Fibroblast of peridontal ligament (primary cell): Measurements from ENCODE around the gene ARFGEF3.
"Not testable (repeated sequence)": the region's sequence is repeated elsewhere in the genome, so short reads cannot be mapped to it uniquely, and the experiment has no call there.

ENCODE experiments used
- DNase-seq: peaks from one replicate; pipeline ENCODE4 v3.0.0-alpha.2; 2010; ENCODE audit errors: extremely low read depth

Gene ARFGEF3

DNA sequence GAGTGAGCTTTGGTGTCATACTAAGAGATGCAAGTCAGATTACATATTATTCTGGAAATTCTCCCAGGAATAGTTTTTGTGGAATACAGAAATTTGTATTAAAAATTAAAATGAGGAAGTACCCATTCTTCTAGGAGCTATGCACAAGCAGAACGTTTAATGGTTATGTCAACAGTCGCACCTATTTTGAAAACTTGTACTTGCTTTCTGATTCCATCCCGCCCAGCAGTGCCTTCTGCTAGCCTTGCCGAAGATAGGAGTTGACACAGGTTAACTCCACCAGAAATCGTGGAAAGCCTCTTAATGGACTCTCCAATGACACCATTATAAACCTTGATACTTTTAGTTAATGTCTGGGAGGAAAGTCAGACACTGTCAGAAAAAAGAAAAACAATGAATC lies 49.9 kb downstream of the ARFGEF3 start:
- no peak for DNase-seq

DNA sequence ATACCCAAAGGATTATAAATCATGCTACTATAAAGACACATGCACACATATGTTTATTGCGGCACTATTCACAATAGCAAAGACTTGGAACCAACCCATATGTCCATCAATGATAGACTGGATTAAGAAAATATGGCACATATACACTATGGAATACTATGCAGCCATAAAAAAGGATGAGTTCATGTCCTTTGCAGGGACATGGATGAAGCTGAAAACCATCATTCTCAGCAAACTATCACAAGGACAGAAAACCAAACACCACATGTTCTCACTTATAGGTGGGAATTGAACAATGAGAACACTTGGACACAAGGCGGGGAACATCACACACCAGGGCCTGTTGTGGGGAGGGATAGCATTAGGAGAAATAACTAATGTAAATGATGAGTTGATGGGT lies 50.8 kb downstream of the ARFGEF3 start:
- DNase-seq: not testable (repeated sequence)

DNA sequence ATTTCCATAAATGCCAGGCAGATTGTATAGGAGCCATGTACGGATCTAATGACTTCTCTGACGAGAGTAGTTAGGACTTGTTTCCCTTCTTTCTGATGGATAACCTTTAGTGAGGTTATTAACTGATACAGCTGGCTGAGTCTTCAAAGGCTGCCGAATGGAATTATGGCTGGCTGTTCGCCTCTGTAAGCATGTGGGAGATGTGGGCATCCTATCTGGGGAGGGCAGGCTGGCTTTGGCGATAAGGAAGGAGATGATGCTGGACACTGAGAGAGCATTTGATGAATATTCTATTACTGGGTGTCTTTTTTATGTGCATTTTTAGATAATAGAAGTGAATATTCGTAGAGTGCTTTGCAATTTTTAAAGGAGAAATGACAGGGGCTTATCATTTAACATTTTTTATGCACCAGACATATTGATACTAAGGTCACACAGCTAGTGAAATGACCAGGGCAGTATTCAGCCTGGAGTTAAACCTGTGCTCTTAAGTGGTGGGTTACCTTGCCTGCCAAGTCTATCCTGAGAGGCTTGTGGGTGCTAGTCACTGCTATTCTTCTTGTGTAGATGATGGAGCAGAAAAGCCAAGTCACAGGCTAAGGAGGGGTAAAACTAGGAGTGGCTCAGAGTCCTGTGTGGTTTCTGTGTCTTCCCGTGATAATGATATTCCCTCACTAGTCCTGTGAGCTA lies 53.5 kb downstream of the ARFGEF3 start:
- DNase-seq: no peak

DNA sequence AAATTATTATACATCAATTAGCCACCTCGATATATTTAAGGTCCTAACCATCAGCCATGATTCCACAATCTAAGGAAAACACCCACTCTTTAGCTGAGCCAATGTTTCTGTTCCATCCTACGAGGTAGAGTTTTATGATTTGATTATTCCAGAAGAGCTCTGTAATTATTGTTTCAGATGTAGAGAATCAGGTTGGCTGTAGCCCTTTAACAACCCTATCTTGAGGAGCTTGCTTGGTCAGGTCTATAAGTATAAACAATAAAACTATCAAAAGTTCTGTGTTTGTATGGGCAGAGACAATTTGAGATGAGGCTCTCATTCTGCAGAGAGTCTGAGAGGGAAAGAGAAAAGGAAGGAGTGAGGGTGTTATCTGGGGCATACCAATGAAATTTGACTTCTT lies 56.7 kb downstream of the ARFGEF3 start, which contains the start of gene PBOV1:
TSS of gene PBOV1 (minus strand) at position 43 of the 400 bp plus-strand sequence. CDS start 96 bp downstream, outside the sequence.
- DNase-seq: no peak

DNA sequence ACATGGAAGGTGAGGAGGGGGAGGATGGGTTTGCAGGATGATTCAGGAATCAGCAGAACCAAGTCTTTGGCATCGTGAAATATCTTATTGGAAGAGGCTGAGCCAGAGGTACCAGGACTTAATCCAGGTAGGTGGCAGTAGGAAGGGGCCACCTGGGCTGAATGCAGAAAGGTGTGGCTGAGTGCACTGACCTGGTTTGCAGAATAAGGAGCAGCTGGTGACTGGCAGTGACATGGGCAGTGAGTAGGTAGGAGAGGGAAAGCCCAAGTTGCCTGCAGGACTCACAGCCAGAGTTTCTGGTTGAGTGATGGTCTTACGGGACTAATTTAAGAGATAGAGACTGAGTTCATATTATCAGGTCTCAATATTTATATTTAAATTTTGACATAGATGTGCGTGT lies 57.7 kb downstream of the ARFGEF3 start:
- no peak for DNase-seq

DNA sequence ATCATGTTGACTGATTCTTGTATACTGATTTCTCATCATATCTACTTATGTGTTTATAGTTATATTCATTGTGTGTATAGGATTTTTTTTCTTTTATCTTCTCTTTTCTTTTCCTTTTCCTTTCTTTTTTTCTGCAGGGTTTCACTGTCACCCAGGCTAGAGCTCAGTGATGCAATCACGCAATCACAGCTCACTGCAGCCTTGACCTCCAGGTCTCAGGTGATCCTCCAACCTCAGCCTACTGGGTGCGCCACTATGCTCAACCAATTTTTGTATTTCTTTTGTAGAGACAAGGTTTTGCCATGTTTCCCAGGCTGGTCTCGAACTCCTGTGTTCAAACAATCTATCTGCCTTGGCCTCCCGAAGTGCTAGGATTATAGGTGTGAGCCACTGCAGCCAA lies 58.2 kb downstream of the ARFGEF3 start:
- DNase-seq: no peak

DNA sequence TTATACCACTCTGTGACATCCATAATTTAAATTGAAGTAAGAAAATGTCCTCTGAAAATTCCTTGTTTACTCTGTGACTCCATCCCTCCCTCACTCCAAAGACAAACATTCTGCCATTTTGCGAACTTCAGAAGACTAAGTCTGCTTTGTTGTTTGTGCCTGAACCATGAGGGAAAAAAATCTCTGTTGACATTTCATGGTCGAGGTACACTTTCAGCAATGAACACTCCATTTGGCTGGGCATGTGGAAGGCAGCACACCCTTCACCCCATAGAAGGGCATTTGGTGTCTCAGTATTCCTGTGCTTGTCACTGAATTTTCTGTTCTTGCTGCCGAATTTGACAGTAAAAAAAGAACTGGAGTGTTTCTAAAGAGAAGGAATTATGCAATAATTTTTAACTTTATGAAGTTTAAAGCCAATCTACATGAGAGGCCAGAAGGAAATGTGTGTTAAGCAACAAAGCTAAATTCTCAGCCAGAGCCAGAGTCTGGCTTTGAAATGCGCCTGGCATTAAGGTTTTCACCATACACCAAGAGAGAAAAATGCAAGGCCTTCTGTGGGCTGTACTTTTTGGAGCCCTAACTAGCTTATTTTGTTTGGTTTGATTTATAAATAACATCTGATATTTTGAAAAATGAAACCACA lies 61.3 kb downstream of the ARFGEF3 start:
- no peak for DNase-seq

DNA sequence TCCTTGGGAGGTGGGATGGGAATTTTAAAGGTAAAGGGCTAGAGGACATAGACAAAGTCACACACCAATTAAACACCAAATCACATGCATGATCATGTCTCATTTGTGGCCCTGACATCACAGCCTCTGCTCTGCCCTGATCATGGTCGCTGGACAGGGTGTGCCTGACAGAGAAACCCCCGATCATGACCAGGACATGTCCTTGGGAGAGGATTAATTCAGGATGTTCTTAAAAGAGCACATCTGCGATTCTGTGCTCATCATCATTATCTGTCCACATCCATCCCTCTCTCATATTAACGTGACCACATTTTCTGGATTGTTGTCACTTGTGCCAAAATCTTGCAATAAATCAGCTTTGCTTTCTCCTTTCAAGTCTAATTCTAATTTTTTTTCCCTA lies 64.2 kb downstream of the ARFGEF3 start:
- no peak for DNase-seq

DNA sequence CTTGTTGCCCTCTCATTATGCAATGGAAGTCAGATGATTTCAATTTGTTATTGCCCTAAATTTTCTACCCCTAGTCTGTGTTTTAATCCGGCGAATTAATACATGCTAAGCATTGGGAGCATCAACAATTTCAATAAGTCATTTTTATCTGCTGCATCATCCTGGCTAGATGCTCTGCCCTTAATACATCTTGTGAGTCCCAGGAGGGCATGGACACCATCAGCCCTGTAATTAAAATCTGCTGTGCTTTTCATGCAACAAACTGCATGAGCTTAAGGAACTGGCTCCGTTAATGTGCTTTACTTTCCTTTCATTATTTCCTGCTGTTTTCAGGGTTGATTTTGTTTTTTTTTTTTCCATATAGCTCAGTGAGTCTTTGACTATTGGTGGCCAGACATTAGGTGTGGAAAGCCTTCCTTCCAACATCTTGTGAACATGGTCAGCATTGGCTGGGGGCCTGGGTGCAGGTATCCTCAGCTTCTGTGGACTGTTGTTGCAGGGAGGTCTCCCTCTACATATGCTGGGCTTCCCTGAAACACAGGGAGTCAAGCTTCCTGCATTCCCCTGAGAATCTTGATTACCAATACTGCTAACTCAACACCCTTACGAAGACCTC lies 65.1 kb downstream of the ARFGEF3 start:
- DNase-seq: peak; percentile 20

DNA sequence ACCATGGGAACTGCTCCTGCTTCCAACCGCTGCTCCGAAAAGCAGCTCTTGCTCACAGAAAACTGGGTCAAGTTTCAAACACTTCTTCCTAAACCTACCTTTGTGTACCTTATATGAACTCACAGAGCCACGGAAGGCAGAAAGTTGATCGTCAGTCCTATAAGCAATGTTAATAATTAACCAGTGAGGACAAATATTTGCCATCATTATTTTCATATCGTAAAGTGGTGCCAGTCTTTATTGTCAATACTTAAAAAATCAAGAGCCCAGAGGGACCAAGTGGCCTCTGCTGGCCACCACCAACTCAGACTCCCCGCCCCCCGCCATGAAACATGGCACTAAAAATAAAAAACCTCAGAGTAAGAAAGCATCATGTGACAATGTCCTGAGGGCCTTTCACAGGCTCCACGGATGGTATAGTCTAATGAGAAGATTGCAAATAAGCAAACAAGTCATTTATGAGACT lies 65.6 kb downstream of the ARFGEF3 start:
- DNase-seq: no peak

DNA sequence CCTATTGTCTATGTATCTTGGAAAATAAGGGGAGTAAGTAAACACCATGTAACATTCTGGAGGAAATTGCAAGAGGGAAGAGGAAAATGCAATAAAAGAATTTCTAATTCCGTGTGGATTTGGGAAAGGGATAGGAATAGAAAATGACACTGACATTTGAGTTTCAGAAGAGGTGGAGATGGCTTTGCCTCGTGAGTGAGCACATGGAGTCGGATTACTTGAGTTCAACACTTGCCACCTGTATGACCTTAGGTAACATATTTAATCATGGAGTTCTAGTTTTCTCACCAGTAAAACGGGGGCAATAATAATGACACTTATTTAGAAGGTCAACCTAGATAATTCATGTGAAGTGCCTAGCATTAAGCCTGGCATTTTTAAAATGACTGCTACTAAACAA lies 67.3 kb downstream of the ARFGEF3 start:
- DNase-seq: no peak

DNA sequence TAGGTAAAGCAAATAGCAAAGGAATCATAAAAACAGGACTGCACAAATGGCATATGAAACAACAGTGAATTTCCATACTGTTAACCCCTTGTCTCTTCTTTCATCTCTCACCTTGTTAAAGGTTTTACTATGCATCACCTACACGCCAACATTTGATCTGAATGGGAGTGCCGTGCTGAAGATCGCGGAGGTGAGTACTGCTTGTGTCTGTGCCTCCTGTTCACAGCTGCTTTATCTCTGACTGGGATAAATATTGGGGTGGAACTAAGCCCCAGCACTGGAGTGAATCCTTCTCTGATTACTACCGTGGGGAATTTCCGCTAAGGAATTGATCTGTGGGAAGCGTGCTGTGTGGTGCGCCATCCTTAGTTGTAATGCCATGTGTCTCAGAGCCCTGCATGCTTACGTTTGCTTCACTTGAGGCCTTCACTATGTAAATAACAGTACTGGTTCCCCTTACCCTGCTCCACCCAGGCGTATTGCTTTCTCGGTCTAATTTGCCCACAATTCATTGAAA lies 68.0 kb downstream of the ARFGEF3 start:
- no peak for DNase-seq

DNA sequence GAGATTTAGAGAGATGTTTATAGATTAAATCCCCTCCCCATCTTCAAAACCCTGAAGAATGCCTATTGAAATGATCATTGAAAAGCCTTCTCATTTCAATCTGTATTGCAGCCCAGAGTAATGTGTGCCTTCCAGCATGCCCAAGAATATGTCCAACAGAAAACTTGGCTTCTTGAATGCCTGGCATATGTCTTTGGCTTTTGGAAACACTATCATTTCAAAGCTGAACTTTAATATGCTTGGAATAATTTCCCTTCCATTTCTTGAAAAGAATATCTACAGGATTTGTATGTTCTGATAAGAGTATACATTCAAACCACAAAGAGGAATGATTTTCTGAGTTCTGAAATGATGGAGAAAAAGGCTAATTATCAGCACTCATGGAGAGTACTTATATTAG lies 68.5 kb downstream of the ARFGEF3 start:
- DNase-seq: no peak

DNA sequence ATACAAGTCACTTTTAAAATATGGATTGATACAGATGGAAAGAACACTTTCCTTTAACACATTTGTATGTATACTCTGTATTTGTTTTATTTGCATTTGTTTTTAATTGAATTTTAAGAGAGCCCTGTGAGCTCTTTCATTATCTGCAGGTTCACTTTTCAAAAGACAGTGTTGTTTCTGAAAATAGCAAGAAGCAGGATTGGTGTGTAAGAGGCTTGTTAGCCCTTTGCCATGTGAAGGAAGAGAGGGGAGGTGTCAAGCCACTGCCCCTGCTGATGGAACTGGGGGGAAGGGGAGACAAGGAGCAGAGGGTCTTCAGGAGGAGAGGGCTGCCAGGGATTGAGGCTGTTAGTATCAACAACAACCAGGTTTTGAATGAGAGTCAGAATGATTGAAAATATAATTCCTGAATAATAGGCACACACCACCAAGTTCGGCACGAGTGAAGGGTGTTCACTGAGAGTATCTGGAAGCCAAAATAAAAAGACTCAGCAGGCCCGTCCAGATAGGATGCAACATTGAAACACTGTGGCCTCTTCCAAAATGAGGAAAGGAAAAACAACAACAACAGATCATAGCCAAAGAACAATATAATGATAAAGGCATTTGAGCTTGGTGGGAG lies 69.1 kb downstream of the ARFGEF3 start:
- DNase-seq: no peak

DNA sequence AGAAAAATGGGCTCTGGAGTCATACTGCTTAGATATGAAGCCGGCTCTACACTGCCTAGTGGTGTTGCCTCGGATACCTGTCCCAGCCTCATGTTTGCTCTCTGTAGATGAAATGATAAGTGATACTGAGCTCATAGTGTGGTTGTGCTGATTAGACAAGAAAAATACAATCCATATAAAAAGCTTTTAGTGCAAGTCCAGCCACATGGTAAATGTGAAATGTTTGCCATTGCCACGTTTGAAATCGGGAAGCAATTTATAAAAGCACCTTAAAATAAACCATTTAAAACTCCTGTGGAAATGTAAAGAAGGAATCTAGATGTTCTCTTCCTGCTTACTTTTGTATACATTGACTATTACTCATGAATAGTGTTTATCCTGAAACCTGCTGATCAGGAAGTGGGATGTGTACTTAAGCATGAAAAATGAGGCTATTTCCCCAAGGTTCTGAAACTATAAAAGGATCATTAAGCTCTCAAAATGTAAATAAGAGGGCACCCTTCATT lies 69.7 kb downstream of the ARFGEF3 start:
- DNase-seq: no peak

DNA sequence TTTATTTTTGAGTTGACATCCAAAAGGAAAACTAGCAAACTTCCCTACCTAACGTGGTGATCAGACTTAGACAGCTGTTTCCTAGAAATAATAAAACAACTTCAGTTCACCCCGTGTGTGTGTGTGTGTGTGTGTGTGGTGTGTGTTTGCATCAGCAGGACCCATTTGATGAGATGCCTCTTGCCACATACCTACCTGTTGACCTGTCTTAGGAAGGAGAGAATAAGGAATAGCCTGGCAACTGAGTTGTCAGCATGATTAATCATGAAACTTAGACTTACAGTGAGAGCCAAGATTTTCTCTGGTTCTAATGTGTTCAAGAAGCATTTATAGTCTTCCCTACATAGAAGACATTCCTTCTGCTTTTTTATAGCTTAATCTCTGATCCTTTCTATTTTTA lies 72.6 kb downstream of the ARFGEF3 start:
- no peak for DNase-seq

DNA sequence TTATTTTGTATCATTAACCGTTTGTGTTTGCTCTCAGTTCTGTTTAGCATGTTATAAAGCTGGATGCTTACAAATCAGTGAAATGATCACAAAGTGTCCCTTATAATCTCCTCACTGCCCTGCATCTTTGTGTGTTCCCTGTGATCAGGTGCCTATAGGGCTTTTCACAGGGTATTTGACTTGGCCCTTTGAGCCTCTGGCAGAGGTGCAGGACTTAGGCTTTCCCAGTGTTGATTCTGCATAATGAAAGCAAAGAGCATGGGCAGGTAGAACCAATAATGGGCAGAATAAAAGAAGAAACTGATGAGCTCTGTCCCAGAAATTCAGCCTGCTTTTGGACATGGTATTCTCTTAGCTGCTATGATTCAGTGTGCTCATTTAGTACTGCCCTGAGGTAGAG lies 73.5 kb downstream of the ARFGEF3 start:
- DNase-seq: no peak

DNA sequence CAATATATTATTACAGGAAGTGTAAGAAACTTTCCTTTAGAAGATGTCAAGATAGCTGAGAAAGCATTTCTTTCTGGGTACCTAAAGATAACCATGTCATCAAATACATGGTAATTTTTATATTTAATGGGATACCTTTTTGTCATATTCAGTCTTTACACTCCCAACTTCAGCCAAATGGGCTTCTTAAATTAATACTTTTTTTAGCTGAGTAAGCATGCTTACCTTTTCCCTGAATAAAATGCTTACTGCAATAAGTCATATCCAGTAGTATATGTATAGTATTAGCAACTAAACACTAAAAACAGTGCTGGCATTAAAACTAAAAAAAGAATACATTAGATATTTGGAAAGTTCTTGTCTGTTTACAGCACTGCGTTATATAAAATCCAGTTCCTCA lies 74.0 kb downstream of the ARFGEF3 start:
- DNase-seq: no peak

DNA sequence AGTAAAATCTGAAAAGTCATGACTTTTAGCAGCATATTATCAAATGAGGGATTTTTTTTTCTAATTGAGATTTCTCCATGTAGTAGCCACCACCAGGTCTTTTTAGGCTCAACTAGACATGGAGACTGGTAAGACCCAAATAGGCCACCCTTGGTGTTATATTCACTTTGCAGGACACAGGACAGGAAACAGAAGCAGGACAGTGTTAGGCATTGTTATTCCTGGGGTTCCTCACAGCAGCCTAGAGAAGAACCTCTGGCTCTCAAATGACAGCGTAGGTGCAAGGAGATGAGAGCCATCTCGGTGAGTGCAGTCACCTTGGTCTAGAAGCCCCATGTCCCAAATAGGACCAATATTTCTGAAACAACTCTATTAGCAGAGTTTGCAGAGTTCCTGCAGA lies 75.7 kb downstream of the ARFGEF3 start:
- no peak for DNase-seq

DNA sequence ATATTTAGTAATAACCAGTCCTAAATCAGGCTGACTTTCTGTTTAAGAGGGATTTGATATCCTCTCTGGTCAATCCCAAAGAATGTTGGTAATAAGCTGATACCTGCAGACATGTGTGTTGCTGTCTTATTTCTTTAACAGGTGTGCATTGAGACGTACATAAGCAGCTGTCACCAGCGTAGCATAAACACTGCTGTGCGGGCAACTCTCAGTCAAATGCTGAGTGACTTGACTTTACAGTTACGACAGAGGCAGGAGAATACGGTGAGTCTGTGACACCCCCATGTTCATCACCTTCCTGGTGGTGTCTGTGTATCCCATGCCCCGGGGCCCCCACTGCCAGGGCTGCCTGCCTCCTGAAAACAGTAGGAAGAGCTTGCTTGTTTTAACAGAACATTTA lies 76.6 kb downstream of the ARFGEF3 start:
- no peak for DNase-seq

DNA sequence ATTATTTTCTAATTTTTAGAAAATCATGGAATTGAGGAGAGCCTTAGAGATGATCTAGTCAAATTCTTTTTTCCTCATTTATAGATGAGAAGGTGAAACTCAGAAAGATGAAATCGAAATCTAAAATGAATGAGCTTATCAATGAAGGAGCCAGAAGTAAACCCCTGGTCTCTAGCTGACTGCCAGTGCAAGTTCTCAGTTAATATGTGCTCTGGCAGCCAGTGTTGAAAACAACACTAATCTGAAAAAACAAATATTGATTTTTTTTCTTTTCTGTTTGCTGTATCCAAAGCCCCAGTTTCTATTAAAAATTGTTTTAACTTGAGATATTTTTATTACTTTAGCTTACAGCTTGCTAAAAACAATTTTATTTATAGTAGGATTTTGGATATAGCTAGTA lies 78.0 kb downstream of the ARFGEF3 start:
- no peak for DNase-seq
